K562 (cell line): ENCODE results near the gene GOLGB1. TPM values are rescaled to one million over a fixed set of nuclear protein-coding genes. Genes with fewer than 3 reads are reported as not detected.

ENCODE experiments used
- ARID4B ChIP-seq: sonication (generic); formaldehyde crosslinking; IDR thresholded peaks from 2 replicates; pipeline ENCODE4 v1.8.0; 2022; ENCODE audit warnings: mild to moderate bottlenecking, missing genetic modification reagents
- ATF3 ChIP-seq, 2 experiments: fragments of 450-650 bp in 1 of 2; sonication (generic) in 1 of 2; formaldehyde crosslinking in 1 of 2; IDR thresholded peaks in 1 of 2; conservative IDR thresholded peaks in 1 of 2; 2 replicates each; pipeline versions ENCODE4 v1.6.1 to v1.8.1; 2016 to 2023; ENCODE audit warnings: mild to moderate bottlenecking in 2 of 2, moderate library complexity in 2 of 2, inconsistent platforms in 1 of 2, missing genetic modification reagents in 1 of 2
- ATF6 ChIP-seq: sonication (generic); formaldehyde crosslinking; IDR thresholded peaks from 2 replicates; pipeline ENCODE4 v1.4.0; 2020; ENCODE audit warnings: mild to moderate bottlenecking, missing genetic modification reagents
- ATF7 ChIP-seq: fragments of 450-650 bp; IDR thresholded peaks from 2 replicates; pipeline ENCODE4 v1.7.1; 2014; ENCODE audit warnings: mild to moderate bottlenecking, moderate library complexity
- BDP1 ChIP-seq: IDR thresholded peaks from 3 replicates; pipeline ENCODE4 v1.6.1; 2011; ENCODE audit not compliant: insufficient read length, insufficient read depth
- CEBPB ChIP-seq: fragments of 450-650 bp; IDR thresholded peaks from 2 replicates; pipeline ENCODE4 v1.6.1; 2016; ENCODE audit warnings: missing genetic modification characterization, missing compliant biosample characterization
- CSDE1 ChIP-seq, 2 experiments: fragments of 450-650 bp; IDR thresholded peaks; 2 replicates each; pipeline ENCODE4 v1.6.1; 2016; ENCODE audit warnings: mild to moderate bottlenecking in 1 of 2
- EGR1 ChIP-seq: fragments of 450-650 bp; conservative IDR thresholded peaks from 2 replicates; pipeline ENCODE4 v1.6.1; 2017; ENCODE audit warnings: mild to moderate bottlenecking
- FOXJ2 ChIP-seq: fragments of 200-800 bp; sonication (Bioruptor generic); IDR thresholded peaks from 2 replicates; pipeline ENCODE4 v1.6.1; 2016; ENCODE audit warnings: missing genetic modification characterization, missing compliant biosample characterization
- HDAC8 ChIP-seq: fragments of 450-650 bp; IDR thresholded peaks from 2 replicates; pipeline ENCODE4 v1.6.1; 2016; ENCODE audit warnings: mild to moderate bottlenecking, missing genetic modification characterization, moderate library complexity, missing compliant biosample characterization
- HDGF ChIP-seq: fragments of 450-650 bp; IDR thresholded peaks from 2 replicates; pipeline ENCODE4 v1.6.1; 2016
- HIVEP1 ChIP-seq: fragments of 250-450 bp; sonication (Bioruptor Pico); IDR thresholded peaks from 2 replicates; pipeline ENCODE4 v1.4.0; 2020; ENCODE audit warnings: mild to moderate bottlenecking
- MXD1 ChIP-seq: fragments of 250-450 bp; sonication (Bioruptor Pico); IDR thresholded peaks from 2 replicates; pipeline ENCODE4 v1.8.0; 2021; ENCODE audit warnings: borderline replicate concordance, mild to moderate bottlenecking, moderate library complexity; ENCODE audit not compliant: poor library complexity, severe bottlenecking
- POLR2AphosphoS2 ChIP-seq: IDR thresholded peaks from 2 replicates; pipeline ENCODE4 v1.6.1; 2012; ENCODE audit warnings: low read length, improper control_type of control experiment
- SIN3A ChIP-seq, 2 experiments: fragments of 150-350 bp in 1 of 2; IDR thresholded peaks; 2 replicates each; pipeline ENCODE4 v1.6.1; 2011 to 2016; ENCODE audit warnings: borderline replicate concordance in 2 of 2, low read depth in 2 of 2, low read length in 2 of 2, mild to moderate bottlenecking in 2 of 2, moderate library complexity in 2 of 2; ENCODE audit not compliant: control insufficient read depth in 1 of 2
- SMARCE1 ChIP-seq: fragments of 450-650 bp; IDR thresholded peaks from 2 replicates; pipeline ENCODE4 v1.7.1; 2016; ENCODE audit warnings: mild to moderate bottlenecking
- SOX6 ChIP-seq: fragments of 450-650 bp; IDR thresholded peaks from 2 replicates; pipeline ENCODE4 v1.6.1; 2014; ENCODE audit warnings: mild to moderate bottlenecking
- ZC3H4 ChIP-seq: sonication (generic); formaldehyde crosslinking; IDR thresholded peaks from 2 replicates; pipeline ENCODE4 v1.9.0; 2021; ENCODE audit warnings: missing genetic modification reagents, borderline replicate concordance
- ZEB2 ChIP-seq: fragments of 450-650 bp; IDR thresholded peaks from 2 replicates; pipeline ENCODE4 v1.6.1; 2016
- ZKSCAN3 ChIP-seq: fragments of 250-450 bp; sonication (Bioruptor Pico); IDR thresholded peaks from 2 replicates; pipeline ENCODE4 v1.4.0; 2020
- ZNF764 ChIP-seq: fragments of 250-450 bp; sonication (Bioruptor Pico); IDR thresholded peaks from 2 replicates; pipeline ENCODE4 v1.4.0; 2020; ENCODE audit warnings: low read depth, mild to moderate bottlenecking, moderate library complexity
- polyA plus RNA-seq, 8 experiments: library from polyadenylated mRNA; depleted of rRNA in 4 of 8; stranded (reverse) in 5 of 8; unstranded in 3 of 8; fragments of >200 nt; fragmentation: Nextera tagmentation in 2 of 8; fragmentation: Illumina TruSeq in 1 of 8; extraction: Ambion mirVana in 2 of 8; extraction: Trizol in 1 of 8; gene quantifications; 2 replicates each; pipeline versions ENCODE4 v1.2.1 to v1.2.3, GENCODE V29; 2011 to 2014; ENCODE audit warnings: inconsistent platforms in 1 of 8, missing spikeins in 1 of 8
- total RNA-seq, 7 experiments: library from RNA; depleted of rRNA in 6 of 7; stranded (reverse); fragments of >200 nt in 6 of 7; fragmentation: Illumina TruSeq in 2 of 7; extraction: Trizol in 2 of 7; gene quantifications; 2 replicates each; pipeline versions ENCODE4 v1.2.1 to v1.2.3, GENCODE V29; 2011 to 2021; ENCODE audit warnings: low replicate concordance in 1 of 7

Gene GOLGB1
- total and polyA plus RNA-seq, 9 of the 15 experiments (the other 6 are each of a cell fraction or from before 2014, with no cell fraction given), result 4.0 to 16.3 (median 9.7) TPM

- TF ChIP-seq MXD1 (CRISPR knock-in tag) (no peak), SIN3A (IDR thresholded peaks at IDR 0.05; ENCODE audit: borderline replicate concordance in 2 of 2, control insufficient read depth in 1 of 2, low read depth in 2 of 2, low read length in 2 of 2) (peak in 1 of 2 experiments; percentile 26; a peak in 1 of 4 replicates), CEBPB (tag) (no peak), ZC3H4 (CRISPR knock-in tag) (0 out of 2 replicates have a peak, but pooled peaks have one; percentile 74), EGR1 (peak; percentile 55), ZEB2 (peak; percentile 25; the same call in 1 of the 2 replicates), FOXJ2 (tag) (peak; percentile 93), ARID4B (CRISPR knock-in tag) (peak; percentile 77; the same call in 1 of the 2 replicates), POLR2AphosphoS2 (no peak; the same call in 1 of the 2 replicates), HDGF (no peak), CSDE1 (IDR thresholded peaks at IDR 0.05) (peak in 1 of 2 experiments; percentile 68; a peak in 1 of 4 replicates), ATF6 (CRISPR knock-in tag) (no peak), ATF3 (IDR thresholded peaks at IDR 0.05) (no peak), ATF3 (CRISPR knock-in tag; conservative IDR thresholded peaks at IDR 0.05) (no peak), SMARCE1 (no peak), ZKSCAN3 (CRISPR knock-in tag) (no peak), SOX6 (peak; percentile 15; the same call in 1 of the 2 replicates), HIVEP1 (CRISPR knock-in tag) (no peak), HDAC8 (tag) (no peak), ZNF764 (no peak), BDP1 (no peak), ATF7 (peak; percentile 72)
Observed at GRCh38 chr3:121749276-121750086, at the start of gene GOLGB1 (continued).
